HG03196 (cell line): Measurements from ENCODE around the gene DUSP1.

Source experiments
- ATAC-seq: cut with Tn5 transposase; IDR thresholded peaks from one replicate; pipeline ENCODE4 v1.9.1; 2021; ENCODE audit not compliant: unreplicated experiment

DUSP1 gene

GRCh38 chr5:172727551-172727950 is 43.4 kb downstream of the DUSP1 start:
- no peak for ATAC-seq

GRCh38 chr5:172726966-172727365 is 44.0 kb downstream of the DUSP1 start:
- no peak for ATAC-seq

GRCh38 chr5:172725785-172726184 is 45.2 kb downstream of the DUSP1 start:
- no peak for ATAC-seq

GRCh38 chr5:172725273-172725672 is 45.7 kb downstream of the DUSP1 start:
- no peak for ATAC-seq

- no peak for ATAC-seq
These were observed 46.5 kb downstream of the DUSP1 start for GRCh38 chr5:172724242-172725183.

GRCh38 chr5:172723508-172723907 is 47.5 kb downstream of the DUSP1 start:
- ATAC-seq, result no peak

GRCh38 chr5:172722327-172722815 is 48.6 kb downstream of the DUSP1 start:
- ATAC-seq, result no peak

- no peak for ATAC-seq
These were observed 49.3 kb downstream of the DUSP1 start for GRCh38 chr5:172721455-172722326.

GRCh38 chr5:172720655-172721054 is 50.3 kb downstream of the DUSP1 start:
- ATAC-seq, result no peak

GRCh38 chr5:172719211-172719610 is 51.8 kb downstream of the DUSP1 start:
- ATAC-seq, result no peak

GRCh38 chr5:172718527-172719114 is 52.4 kb downstream of the DUSP1 start:
- no peak for ATAC-seq
